ENCODE results near the gene DZIP1. TPM values are rescaled to one million over a fixed set of nuclear protein-coding genes. Genes with fewer than 3 reads are reported as not detected.
A peak's percentile ranks its signal among the peaks of the same experiment; 100 is the strongest.

DZIP1 gene
- total and polyA plus RNA-seq, 2 of the 13 experiments (the other 11 are each of a cell fraction or from before 2014, with no cell fraction given): 11.0 to 36.7 TPM

- TF ChIP-seq ZNF646 (CRISPR knock-in tag; IDR thresholded peaks at IDR 0.05) (no peak), CREB3 (CRISPR knock-in tag; IDR thresholded peaks at IDR 0.05) (peak; percentile 91), ZNF879 (CRISPR knock-in tag; IDR thresholded peaks at IDR 0.05) (peak; percentile 62; the same call in 1 of the 2 replicates), SNRNP70 (IDR thresholded peaks at IDR 0.05; ENCODE audit: low read depth, low read length) (no peak), IRF1 (CRISPR knock-in tag; IDR thresholded peaks at IDR 0.05; ENCODE audit: low read depth) (no peak), ZZZ3 (CRISPR knock-in tag; IDR thresholded peaks at IDR 0.05; ENCODE audit: borderline replicate concordance) (no peak), ZNF766 (CRISPR knock-in tag; IDR thresholded peaks at IDR 0.05; ENCODE audit: borderline replicate concordance) (peak; percentile 93), ZBTB20 (CRISPR knock-in tag; IDR thresholded peaks at IDR 0.05; ENCODE audit: borderline replicate concordance, low read depth) (peak; percentile 34; the same call in 1 of the 2 replicates), ZNF451 (CRISPR knock-in tag; IDR thresholded peaks at IDR 0.05) (no peak; the same call in 1 of the 2 replicates), ZNF207 (IDR thresholded peaks at IDR 0.05; ENCODE audit: borderline replicate concordance) (no peak), SUZ12 (IDR thresholded peaks at IDR 0.05; ENCODE audit: low read depth, low read length) (no peak), JUNB (CRISPR knock-in tag; IDR thresholded peaks at IDR 0.05; ENCODE audit: borderline replicate concordance) (no peak), IKZF5 (CRISPR knock-in tag; IDR thresholded peaks at IDR 0.05) (peak; percentile 60; the same call in 1 of the 2 replicates), ZBTB10 (CRISPR knock-in tag; IDR thresholded peaks at IDR 0.05; ENCODE audit: borderline replicate concordance) (peak; percentile 29), CEBPB (IDR thresholded peaks at IDR 0.05; ENCODE audit: borderline replicate concordance, low read depth, low read length) (no peak)
These were observed 32.5 kb upstream of the DZIP1 start, which contains the start of gene DNAJC3 (continued) for GRCh38 chr13:95676762-95677563.

Data from HepG2 (cell line).